Hippocampal formation (tissue), 2 donors: Measurements from ENCODE around the gene PRRT2.
"Not testable (repeated sequence)": the region's sequence is repeated elsewhere in the genome, so short reads cannot be mapped to it uniquely, and the experiment has no call there.

Experiments
- DNase-seq, 2 donors: peaks; one replicate each; lab custom pipeline; 2025; lab: John Stamatoyannopoulos, UW

PRRT2 gene

GRCh38 chr16:29811896-29812665 lies at the start of gene PRRT2:
PRRT2 (plus strand) TSS chr16:29812193; CDS start chr16:29813055, 862 bp downstream.
- DNase-seq: peak; percentile 57 to 60

DNA sequence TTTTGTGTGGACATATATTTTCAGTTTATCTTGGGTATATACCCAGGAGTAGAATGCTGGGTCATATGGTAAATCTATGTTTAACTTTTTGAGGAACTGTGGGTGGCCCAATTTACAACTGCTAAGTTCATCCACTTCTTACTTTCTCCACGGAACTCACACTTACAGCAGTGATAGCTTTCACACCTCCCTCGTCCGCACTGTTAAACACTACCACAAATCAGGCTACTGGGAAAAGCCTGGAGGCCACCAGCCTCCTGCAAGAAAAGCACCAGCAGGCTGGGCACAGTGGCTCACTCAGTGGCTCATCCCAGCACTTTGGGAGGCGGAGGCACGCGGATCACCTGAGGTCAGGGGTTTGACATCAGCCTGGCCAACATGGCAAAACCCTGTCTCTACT lies 48.7 kb upstream of the PRRT2 start:
- DNase-seq: no peak

GRCh38 chr16:29765167-29766032 lies 46.6 kb upstream of the PRRT2 start:
- DNase-seq: no peak

DNA sequence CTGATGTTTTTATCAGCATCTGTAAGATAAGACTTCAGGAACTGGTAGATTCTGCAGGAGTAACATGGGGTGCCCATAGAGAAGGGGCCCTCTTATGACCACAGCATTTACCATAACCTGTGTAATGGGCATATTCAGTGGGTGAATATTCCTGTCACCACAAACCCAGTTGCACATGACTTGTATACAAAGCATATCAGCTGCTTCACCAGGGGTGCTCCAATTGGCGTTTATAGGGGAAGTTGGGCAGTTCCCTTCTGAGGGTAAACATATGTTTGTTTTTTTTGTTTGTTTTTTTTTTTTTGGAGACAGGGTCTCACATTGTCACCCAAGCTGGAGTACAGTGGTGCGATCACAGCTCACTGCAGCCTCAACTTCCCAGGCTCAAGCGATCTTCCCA lies 45.4 kb upstream of the PRRT2 start:
- DNase-seq: no peak

- DNase-seq: no peak
These were observed 44.9 kb upstream of the PRRT2 start for GRCh38 chr16:29767062-29767461.

DNA sequence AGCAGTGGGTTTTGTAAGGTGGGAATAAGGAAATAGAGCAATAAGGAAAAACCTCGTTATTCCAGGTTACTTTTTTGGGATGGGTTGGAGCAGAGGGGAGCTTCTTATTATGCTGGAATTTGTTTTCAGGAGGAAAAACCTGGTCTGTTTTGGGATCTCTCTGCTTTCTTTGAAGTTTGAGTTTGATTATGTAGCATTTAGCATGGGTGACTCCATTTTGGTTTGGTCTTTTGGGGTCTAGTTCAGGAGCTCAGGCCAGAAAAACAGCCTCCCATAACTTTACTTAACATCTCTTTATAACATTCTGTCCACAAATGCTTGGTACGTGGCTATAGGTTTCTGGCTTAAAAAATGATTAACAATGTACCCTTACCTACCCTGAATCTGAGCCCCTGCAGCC lies 42.5 kb upstream of the PRRT2 start:
- DNase-seq: no peak

GRCh38 chr16:29770250-29770929 lies 41.6 kb upstream of the PRRT2 start:
- no peak for DNase-seq

GRCh38 chr16:29772330-29772729 lies 39.7 kb upstream of the PRRT2 start:
- DNase-seq: not testable (repeated sequence)

DNA sequence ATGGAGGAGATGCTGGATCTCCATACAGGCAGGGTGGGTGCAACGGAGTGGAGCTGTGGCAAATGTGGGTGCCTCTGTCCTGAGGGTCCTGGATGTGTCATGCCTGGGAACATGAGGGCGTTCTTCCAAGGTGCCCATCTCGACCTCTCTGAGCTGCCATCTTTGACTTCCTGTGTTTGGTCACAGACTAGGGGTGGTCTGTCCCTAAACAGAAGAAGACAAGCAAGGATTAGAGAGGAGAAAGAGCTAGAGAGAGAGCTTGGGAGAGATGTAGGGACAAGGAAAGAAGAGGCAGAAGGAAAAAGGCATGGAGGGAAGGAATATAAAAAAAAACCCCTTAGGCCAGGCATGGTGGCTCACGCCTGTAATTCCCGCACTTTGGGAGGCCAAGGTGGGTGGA lies 37.3 kb upstream of the PRRT2 start:
- no peak for DNase-seq

- no peak for DNase-seq
These were observed 36.1 kb upstream of the PRRT2 start for GRCh38 chr16:29775742-29776408.

- no peak for DNase-seq
These were observed 34.2 kb upstream of the PRRT2 start, which contains the start of gene ZG16 for GRCh38 chr16:29777576-29778350. ZG16 (plus strand) TSS chr16:29778256; CDS start chr16:29779267, 1,011 bp downstream.

DNA sequence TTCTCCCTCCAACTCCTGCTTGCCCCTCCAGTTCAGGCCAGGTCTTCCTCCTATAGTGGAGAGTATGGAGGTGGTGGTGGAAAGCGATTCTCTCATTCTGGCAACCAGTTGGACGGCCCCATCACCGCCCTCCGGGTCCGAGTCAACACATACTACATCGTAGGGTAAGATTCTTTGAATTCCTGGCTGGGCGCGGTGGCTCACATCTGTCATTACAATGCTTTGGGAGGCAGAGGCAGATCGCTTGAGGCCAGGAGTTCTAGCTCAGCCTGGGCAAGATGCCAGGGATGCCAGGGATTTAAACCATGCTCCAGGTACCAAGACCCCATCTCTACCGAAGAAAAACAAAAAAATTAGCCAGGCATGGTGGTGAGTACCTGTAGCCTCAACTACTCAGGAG lies 32.5 kb upstream of the PRRT2 start:
- no peak for DNase-seq

DNA sequence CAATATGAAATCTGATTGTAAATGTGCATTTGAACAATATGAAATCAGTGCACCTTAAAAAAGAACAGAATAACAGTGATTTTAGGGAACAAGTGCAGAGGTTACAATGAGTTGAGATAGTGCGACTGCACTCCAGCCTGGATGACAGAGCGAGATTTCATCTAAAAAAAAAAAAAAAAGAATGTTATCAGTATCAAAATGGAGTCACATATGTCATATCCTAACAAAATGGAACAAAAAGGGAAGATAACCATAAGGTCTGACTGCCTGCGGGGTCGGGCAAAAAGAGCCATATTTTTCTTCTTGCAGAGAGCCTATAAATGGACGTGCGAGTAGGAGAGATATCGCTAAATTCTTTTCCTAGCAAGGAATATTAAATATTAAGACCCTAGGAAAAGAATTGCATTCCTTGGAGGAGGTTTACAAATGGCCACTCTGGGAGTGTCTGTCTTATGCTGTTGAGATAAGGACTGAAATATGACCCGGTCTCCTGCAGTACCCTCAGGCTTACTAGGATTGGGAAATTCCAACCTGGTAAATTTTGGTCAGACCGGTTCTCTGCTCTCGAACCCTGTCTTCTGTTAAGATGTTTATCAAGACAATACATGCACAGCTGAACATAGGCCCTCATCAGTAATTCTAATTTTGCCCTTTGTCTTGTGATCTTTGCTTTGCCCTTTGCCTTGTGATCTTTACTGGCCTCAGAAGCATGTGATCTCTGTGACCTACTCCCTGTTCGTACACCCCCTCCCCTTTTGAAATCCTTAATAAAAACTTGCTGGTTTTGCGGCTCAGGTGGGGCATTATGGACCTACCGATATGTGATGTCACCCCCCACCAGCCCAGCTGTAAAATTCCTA lies 28.7 kb upstream of the PRRT2 start:
- not testable (repeated sequence) for DNase-seq

DNA sequence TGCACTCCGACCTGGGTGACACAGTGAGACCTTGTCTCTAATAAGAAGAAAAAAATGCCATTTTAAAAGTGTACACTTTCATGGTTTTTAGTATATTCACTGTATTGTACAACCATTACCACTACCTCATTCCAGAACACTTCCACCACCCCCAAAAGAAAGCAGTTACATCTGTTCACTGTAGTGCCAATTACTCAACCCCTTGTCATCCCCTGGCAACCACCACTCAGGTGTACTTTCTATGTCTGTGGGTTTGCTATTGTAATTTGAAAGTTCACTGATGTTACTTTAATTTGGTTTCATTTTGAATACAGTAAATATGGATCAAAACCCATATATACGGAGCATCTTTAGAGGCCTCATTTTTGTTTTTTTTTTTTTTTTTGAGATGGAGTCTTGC lies 27.8 kb upstream of the PRRT2 start:
- DNase-seq: no peak

DNA sequence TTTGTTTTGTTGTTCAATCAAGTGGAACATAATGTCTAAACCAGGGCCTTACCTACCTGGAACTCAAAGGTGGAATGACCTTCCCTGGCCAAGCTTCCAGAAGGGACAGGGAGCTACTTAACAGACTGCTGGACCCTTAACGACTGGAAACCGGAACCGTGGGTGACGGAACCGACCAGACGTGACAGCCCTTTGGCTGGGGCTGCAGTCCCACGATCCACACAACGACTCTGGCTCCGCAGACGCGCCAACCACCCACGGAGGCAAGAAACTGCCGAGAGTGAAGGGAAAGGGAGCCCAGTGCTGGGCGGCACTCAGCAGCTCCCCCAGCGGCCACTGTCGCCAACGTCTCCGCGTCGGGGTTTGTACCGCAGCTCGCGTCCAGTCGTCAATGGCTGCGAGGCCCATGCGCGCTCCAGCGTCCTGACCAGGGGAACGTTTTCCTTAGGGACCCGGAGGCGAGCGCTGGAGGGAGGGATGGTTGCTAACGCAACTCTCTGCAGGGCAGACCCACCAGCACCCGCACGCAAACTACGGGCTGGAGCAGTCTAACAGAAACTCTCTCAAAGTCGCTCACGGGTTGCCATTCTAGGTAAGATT lies 27.0 kb upstream of the PRRT2 start:
- DNase-seq: peak in 1 of 2 donors; percentile 39

- DNase-seq: not testable (repeated sequence)
These were observed 24.8 kb upstream of the PRRT2 start for GRCh38 chr16:29787155-29787554.

GRCh38 chr16:29789775-29790182 lies 22.2 kb upstream of the PRRT2 start:
- DNase-seq: no peak

- peak; percentile 97 to 99 for DNase-seq
These were observed 21.6 kb upstream of the PRRT2 start, which contains the start of gene KIF22 for GRCh38 chr16:29790183-29790948. KIF22 (plus strand) TSS chr16:29790751; CDS start chr16:29790760, 9 bp downstream.
